Endothelial cell of umbilical vein (primary cell): Measurements from ENCODE around the gene SMARCAL1.

ENCODE experiments used
- MYC ChIP-seq: IDR thresholded peaks from one replicate; pipeline ENCODE4 v1.6.1; 2011; ENCODE audit warnings: mild to moderate bottlenecking, low read depth, low read length
- TF ChIP-seq, protein P1 (sequence below), 2 donors: IDR thresholded peaks; 1 replicate in 1 of 2; 2 replicates in 1 of 2; pipeline ENCODE4 v1.5.1; 2011; ENCODE audit warnings: low read length in 2 of 2, mild to moderate bottlenecking in 2 of 2, moderate library complexity in 2 of 2, control low read depth in 1 of 2, inconsistent platforms in 1 of 2, low read depth in 1 of 2; ENCODE audit not compliant: insufficient read depth in 1 of 2; ENCODE audit errors: extremely low read depth in 1 of 2

DNA sequence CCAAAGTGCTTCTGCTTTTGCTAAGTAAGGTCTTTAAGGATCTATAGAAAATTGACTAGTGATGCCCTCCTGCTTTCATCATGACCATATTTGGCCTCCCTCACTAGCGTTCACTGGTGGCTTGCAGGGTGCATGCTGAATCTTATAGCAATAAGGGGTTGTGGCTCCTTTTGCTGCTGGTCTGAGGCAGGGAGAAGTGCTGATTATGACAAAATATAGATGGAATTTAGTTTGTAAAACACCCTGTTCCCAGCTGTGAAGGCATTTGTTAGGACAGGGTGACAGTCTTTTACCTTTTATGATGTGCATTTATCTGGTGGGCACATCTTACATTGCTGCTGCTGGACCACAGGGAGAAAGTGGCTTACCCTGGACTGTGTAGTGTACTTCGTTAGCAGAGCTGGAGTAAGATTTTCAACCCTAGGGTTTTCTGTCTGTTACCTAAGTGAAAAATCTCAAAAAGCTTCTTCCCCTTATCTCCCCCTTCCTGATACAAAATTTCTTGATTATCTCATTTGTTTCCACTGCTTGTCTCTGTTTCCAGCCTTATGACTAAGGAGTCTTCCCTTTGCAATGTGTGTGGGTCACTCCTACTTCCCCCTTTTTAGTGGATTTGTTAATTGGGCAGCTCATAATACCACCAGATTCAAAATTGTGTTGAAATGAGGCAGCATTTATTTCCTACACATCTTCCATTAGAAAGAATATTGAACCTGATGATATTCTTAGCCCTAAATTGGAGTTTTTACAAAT, 65.2 kb downstream of the SMARCAL1 start:
- no peak for TF ChIP-seq MYC
- TF ChIP-seq, protein P1, sequence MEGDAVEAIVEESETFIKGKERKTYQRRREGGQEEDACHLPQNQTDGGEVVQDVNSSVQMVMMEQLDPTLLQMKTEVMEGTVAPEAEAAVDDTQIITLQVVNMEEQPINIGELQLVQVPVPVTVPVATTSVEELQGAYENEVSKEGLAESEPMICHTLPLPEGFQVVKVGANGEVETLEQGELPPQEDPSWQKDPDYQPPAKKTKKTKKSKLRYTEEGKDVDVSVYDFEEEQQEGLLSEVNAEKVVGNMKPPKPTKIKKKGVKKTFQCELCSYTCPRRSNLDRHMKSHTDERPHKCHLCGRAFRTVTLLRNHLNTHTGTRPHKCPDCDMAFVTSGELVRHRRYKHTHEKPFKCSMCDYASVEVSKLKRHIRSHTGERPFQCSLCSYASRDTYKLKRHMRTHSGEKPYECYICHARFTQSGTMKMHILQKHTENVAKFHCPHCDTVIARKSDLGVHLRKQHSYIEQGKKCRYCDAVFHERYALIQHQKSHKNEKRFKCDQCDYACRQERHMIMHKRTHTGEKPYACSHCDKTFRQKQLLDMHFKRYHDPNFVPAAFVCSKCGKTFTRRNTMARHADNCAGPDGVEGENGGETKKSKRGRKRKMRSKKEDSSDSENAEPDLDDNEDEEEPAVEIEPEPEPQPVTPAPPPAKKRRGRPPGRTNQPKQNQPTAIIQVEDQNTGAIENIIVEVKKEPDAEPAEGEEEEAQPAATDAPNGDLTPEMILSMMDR (IDR thresholded peaks at IDR 0.05; ENCODE audit: extremely low read depth in 1 of 2, insufficient read depth in 1 of 2, low read depth in 1 of 2, low read length in 2 of 2), result no peak
